Endothelial cell of umbilical vein (primary cell): ENCODE data around the gene VPS29. TPM values are rescaled to one million over a fixed set of nuclear protein-coding genes. Genes with fewer than 3 reads are reported as not detected.

Experiments used
- BruUV-seq: library from RNA; stranded (reverse); fragments of 400-500 nt; replicated peaks from 2 replicates; lab custom pipeline; 2021; lab: Mats Ljungman, UMichigan
- CTCF ChIA-PET: fragments of 300-600, 350-600 bp; sonication (Branson Sonifier 250); formaldehyde crosslinking; loops from one replicate; lab custom pipeline; 2021; ENCODE audit warnings: antibody characterized with exemption, inconsistent platforms; lab: Charles Lee
- POLR2A ChIA-PET: fragments of 300-600, 350-600 bp; sonication (Branson Sonifier 250); formaldehyde crosslinking; loops from one replicate; lab custom pipeline; 2021; ENCODE audit warnings: antibody characterized with exemption, inconsistent platforms; lab: Charles Lee
- DNase-seq: peaks from one replicate; pipeline ENCODE4 v3.0.0-alpha.2; 2011; ENCODE audit warnings: low read depth, low spot score
- FAIRE-seq: peaks from 2 replicates; lab custom pipeline; 2011; peaks lifted over from hg19 to GRCh38; lab: Jason Lieb, UNC
- H2AFZ ChIP-seq: 2 replicates; pipeline ENCODE4 v1.6.0; 2012; ENCODE audit warnings: low read depth, low read length, control low read depth, inconsistent platforms
- H3K27ac ChIP-seq: 2 replicates; pipeline ENCODE4 v1.5.1; 2011; ENCODE audit warnings: low read depth, mild to moderate bottlenecking, control low read depth, low read length, moderate library complexity; ENCODE audit not compliant: insufficient read depth
- H3K27me3 ChIP-seq, 2 experiments: 2 replicates each; pipeline versions ENCODE4 v1.6.0 to v1.6.1; 2011; ENCODE audit warnings: low read length in 2 of 2, mixed read lengths in 1 of 2; ENCODE audit not compliant: control insufficient read depth in 2 of 2, insufficient read depth in 2 of 2
- H3K36me3 ChIP-seq, 2 experiments: 2 replicates in 1 of 2; 3 replicates in 1 of 2; pipeline ENCODE4 v1.5.1; 2011; ENCODE audit warnings: low read length in 2 of 2, mild to moderate bottlenecking in 1 of 2, moderate library complexity in 1 of 2; ENCODE audit not compliant: control insufficient read depth in 2 of 2, insufficient read depth in 2 of 2; ENCODE audit errors: extremely low read depth in 1 of 2
- H3K4me1 ChIP-seq: 3 replicates; pipeline ENCODE4 v1.5.1; 2011; ENCODE audit warnings: mild to moderate bottlenecking, low read length; ENCODE audit not compliant: control insufficient read depth, insufficient read depth; ENCODE audit errors: extremely low read depth
- H3K4me2 ChIP-seq: 2 replicates; pipeline ENCODE4 v1.6.1; 2011; ENCODE audit warnings: low read length, control low read depth, mixed read lengths; ENCODE audit not compliant: insufficient read depth
- H3K4me3 ChIP-seq, 3 experiments: fragments of 200-600 bp in 1 of 3; sonication (generic), shearing (Covaris generic) in 1 of 3; replicated peaks in 1 of 3; 2 replicates each; pipeline ENCODE4 v1.5.1; 2011 to 2016; ENCODE audit warnings: control low read depth in 3 of 3, low read length in 3 of 3, mild to moderate bottlenecking in 2 of 3, inconsistent platforms in 1 of 3, low read depth in 1 of 3, moderate library complexity in 1 of 3; ENCODE audit not compliant: insufficient read depth in 1 of 3
- H3K79me2 ChIP-seq: 2 replicates; pipeline ENCODE4 v1.6.0; 2012; ENCODE audit warnings: low read length, inconsistent platforms; ENCODE audit not compliant: control insufficient read depth, insufficient read depth
- H3K9ac ChIP-seq: replicated peaks from 2 replicates; pipeline ENCODE3; 2011; ENCODE audit warnings: low read length, control low read depth; ENCODE audit not compliant: insufficient read depth; ENCODE audit errors: extremely low read depth
- H3K9me1 ChIP-seq: replicated peaks from 3 replicates; pipeline ENCODE4 v1.6.0; 2011; ENCODE audit warnings: mild to moderate bottlenecking, low read length; ENCODE audit not compliant: control insufficient read depth, insufficient read depth; ENCODE audit errors: extremely low read depth
- H3K9me3 ChIP-seq: replicated peaks from 2 replicates; pipeline ENCODE4 v1.5.1; 2012; ENCODE audit warnings: low read length, inconsistent platforms; ENCODE audit not compliant: control insufficient read depth, insufficient read depth
- H4K20me1 ChIP-seq: replicated peaks from 2 replicates; pipeline ENCODE3; 2011; ENCODE audit warnings: mild to moderate bottlenecking, low read length; ENCODE audit not compliant: control insufficient read depth, insufficient read depth; ENCODE audit errors: extremely low read depth
- CTCF ChIP-seq, 2 donors: IDR thresholded peaks; 1 replicate in 1 of 2; 2 replicates in 1 of 2; pipeline ENCODE4 v1.5.1; 2011; ENCODE audit warnings: low read length in 2 of 2, mild to moderate bottlenecking in 2 of 2, moderate library complexity in 2 of 2, control low read depth in 1 of 2, inconsistent platforms in 1 of 2, low read depth in 1 of 2; ENCODE audit not compliant: insufficient read depth in 1 of 2; ENCODE audit errors: extremely low read depth in 1 of 2
- EZH2 ChIP-seq: IDR thresholded peaks from 2 replicates; pipeline ENCODE4 v1.6.1; 2012; ENCODE audit warnings: borderline replicate concordance, low read depth, mild to moderate bottlenecking, moderate library complexity, low read length, inconsistent platforms; ENCODE audit not compliant: severe bottlenecking
- FOS ChIP-seq: IDR thresholded peaks from 2 replicates; pipeline ENCODE4 v1.6.1; 2011; ENCODE audit warnings: mild to moderate bottlenecking, low read length, moderate library complexity, borderline replicate concordance; ENCODE audit not compliant: insufficient read depth
- GATA2 ChIP-seq: IDR thresholded peaks from 2 replicates; pipeline ENCODE4 v1.7.0; 2011; ENCODE audit warnings: low read depth, mild to moderate bottlenecking, moderate library complexity, mixed read lengths, low read length; ENCODE audit not compliant: insufficient read length, insufficient read depth
- JUN ChIP-seq: IDR thresholded peaks from 2 replicates; pipeline ENCODE4 v1.6.1; 2011; ENCODE audit warnings: borderline replicate concordance, low read depth; ENCODE audit not compliant: insufficient read length, insufficient read depth
- MAX ChIP-seq: IDR thresholded peaks from 2 replicates; pipeline ENCODE4 v1.6.1; 2011; ENCODE audit not compliant: insufficient read depth, insufficient read length
- MYC ChIP-seq: IDR thresholded peaks from one replicate; pipeline ENCODE4 v1.6.1; 2011; ENCODE audit warnings: mild to moderate bottlenecking, low read depth, low read length
- POLR2A ChIP-seq: IDR thresholded peaks from 2 replicates; pipeline ENCODE4 v1.6.1; 2012; ENCODE audit warnings: low read depth, mild to moderate bottlenecking, control low read depth, low read length
- POLR2AphosphoS5 ChIP-seq: IDR thresholded peaks from 2 replicates; pipeline ENCODE4 v1.6.1; 2012; ENCODE audit warnings: low read depth, mild to moderate bottlenecking, control low read depth, low read length, moderate library complexity; ENCODE audit not compliant: insufficient read depth
- dilution Hi-C: fragments of 300-500 bp; cut with MboI; formaldehyde crosslinking; loops from one replicate; pipeline ENCODE4 v1.15.0; 2019; ENCODE audit warnings: low sequenced_read_pairs; ENCODE audit not compliant: extremely low pct_ligation_motif_present
- intact Hi-C: fragments of 100-400 bp; cut with micrococcal nuclease; formaldehyde crosslinking; loops from one replicate; pipeline ENCODE4 v1.10.0; 2022
- polyA plus RNA-seq, 4 experiments: library from polyadenylated mRNA; depleted of rRNA in 3 of 4; stranded (reverse) in 3 of 4; unstranded in 1 of 4; fragments of >200 nt; gene quantifications; 2 replicates each; pipeline versions ENCODE4 v1.2.1 to v1.2.3, GENCODE V29; 2011 to 2012; ENCODE audit warnings: missing spikeins in 1 of 4
- total RNA-seq: library from RNA; stranded (reverse); gene quantifications from 2 replicates; pipeline ENCODE4 v1.2.3, GENCODE V29; 2021

The VPS29 gene
- total and polyA plus RNA-seq, 2 donors (not counting 3 experiments of a cell fraction or from before 2014, with no cell fraction given): 138 to 155 TPM

GRCh38 chr12:110550981-110551380 lies 49.1 kb upstream of the VPS29 start:
- Histone ChIP-seq H2AFZ (no peak overlapping the region), H3K27me3 (no peaks in the 10 kb centered on the region), H3K9me3 (no peaks in the 10 kb centered on the region), H3K9me1 (no peaks in the 10 kb centered on the region), H3K4me3 (no peak overlapping the region), H3K27ac (no peak overlapping the region), H3K79me2 (peaks cover 61% of the 10 kb centered on the region), H3K9ac (no peak overlapping the region), H3K4me2 (no peak overlapping the region), H3K4me1 (peaks cover 18% of the 10 kb centered on the region), H3K36me3 (peaks cover 0 to 3% of the 10 kb centered on the region in 2 experiments), H4K20me1 (no peaks in the 10 kb centered on the region)
- ChIA-PET POLR2A (no interaction called here), CTCF (interaction anchor here (7.0 kb wide), 1 partner anchor 50 kb away, joined by 88 read pairs; no protein-coding TSS in a partner anchor)
- DNase-seq (no peak), FAIRE-seq (no peak)
- intact Hi-C loops (no loop called here), dilution Hi-C loops (no loop called here)
- no peak for TF ChIP-seq GATA2
- no peak for TF ChIP-seq POLR2AphosphoS5
- no peak for TF ChIP-seq CTCF (IDR thresholded peaks at IDR 0.05; ENCODE audit: extremely low read depth in 1 of 2, insufficient read depth in 1 of 2, low read depth in 1 of 2, low read length in 2 of 2)
- TF ChIP-seq JUN: no peak
- TF ChIP-seq MYC: no peak
- no peak for TF ChIP-seq EZH2
- no peak for TF ChIP-seq FOS
- TF ChIP-seq MAX: no peak
- no peak for TF ChIP-seq POLR2A
- no TSS peak for BruUV-seq
